AG04449 (cell line): ENCODE results near the gene CDHR1.
"Not testable (repeated sequence)": the region's sequence is repeated elsewhere in the genome, so short reads cannot be mapped to it uniquely, and the experiment has no call there.

Experiments
- CTCF ChIA-PET: fragments of 350-600 bp; formaldehyde crosslinking; extraction: SDS; loops from one replicate; lab custom pipeline; 2021; ENCODE audit warnings: antibody characterized with exemption; lab: Yijun Ruan, JAX
- POLR2A ChIA-PET: fragments of 400-600, 350-600 bp; formaldehyde crosslinking; extraction: SDS; loops from one replicate; lab custom pipeline; 2020; ENCODE audit warnings: antibody characterized with exemption, inconsistent platforms; lab: Yijun Ruan, JAX
- DNase-seq: peaks from one replicate; pipeline ENCODE4 v3.0.0-alpha.2; 2010; ENCODE audit warnings: low read depth, low spot score
- H3K4me3 ChIP-seq: 2 replicates; pipeline ENCODE4 v1.5.1; 2011; ENCODE audit warnings: low read depth, mild to moderate bottlenecking, control low read depth, low read length
- TF ChIP-seq, protein P1 (sequence below): IDR thresholded peaks from one replicate; pipeline ENCODE4 v1.5.1; 2011; ENCODE audit warnings: mild to moderate bottlenecking, moderate library complexity, low read length, control low read depth, inconsistent platforms; ENCODE audit not compliant: insufficient read depth; ENCODE audit errors: missing control alignments

Gene CDHR1

DNA sequence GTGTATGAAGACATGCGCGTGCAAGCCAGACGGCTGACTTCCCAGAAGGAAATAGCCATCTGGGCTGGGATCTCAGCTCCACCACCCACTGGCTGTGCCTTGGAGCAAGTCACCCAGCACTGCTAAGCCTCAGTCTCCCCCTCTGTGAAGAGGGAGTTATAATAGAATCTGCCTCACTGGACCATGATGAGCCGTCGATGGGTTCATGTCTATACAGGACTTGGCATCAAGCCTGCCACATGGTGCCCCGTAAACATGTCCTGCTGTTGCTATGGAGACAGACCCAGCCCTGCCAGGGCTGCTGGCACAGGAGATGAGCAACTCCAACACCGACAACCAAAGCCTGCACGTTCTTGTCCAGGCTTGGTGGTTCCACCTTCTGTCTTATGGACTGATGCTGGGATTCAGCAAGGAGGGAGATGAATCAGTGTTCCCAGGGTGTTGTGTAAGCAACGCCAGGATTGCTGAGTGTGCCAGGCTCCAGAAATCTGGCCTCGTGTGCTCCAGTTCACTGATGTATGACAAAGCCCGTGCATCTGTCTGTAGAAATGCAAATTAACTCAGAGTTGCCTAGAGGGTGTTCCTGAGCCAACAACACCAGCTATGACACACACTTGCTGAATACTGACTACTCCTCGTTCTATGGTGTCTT lies 15.2 kb upstream of the CDHR1 start:
- no peak for DNase-seq
- TF ChIP-seq, protein P1, sequence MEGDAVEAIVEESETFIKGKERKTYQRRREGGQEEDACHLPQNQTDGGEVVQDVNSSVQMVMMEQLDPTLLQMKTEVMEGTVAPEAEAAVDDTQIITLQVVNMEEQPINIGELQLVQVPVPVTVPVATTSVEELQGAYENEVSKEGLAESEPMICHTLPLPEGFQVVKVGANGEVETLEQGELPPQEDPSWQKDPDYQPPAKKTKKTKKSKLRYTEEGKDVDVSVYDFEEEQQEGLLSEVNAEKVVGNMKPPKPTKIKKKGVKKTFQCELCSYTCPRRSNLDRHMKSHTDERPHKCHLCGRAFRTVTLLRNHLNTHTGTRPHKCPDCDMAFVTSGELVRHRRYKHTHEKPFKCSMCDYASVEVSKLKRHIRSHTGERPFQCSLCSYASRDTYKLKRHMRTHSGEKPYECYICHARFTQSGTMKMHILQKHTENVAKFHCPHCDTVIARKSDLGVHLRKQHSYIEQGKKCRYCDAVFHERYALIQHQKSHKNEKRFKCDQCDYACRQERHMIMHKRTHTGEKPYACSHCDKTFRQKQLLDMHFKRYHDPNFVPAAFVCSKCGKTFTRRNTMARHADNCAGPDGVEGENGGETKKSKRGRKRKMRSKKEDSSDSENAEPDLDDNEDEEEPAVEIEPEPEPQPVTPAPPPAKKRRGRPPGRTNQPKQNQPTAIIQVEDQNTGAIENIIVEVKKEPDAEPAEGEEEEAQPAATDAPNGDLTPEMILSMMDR: no peak
- H3K4me3 ChIP-seq: no peak overlapping the region
- POLR2A ChIA-PET: no interaction called here
- CTCF ChIA-PET: no interaction called here

DNA sequence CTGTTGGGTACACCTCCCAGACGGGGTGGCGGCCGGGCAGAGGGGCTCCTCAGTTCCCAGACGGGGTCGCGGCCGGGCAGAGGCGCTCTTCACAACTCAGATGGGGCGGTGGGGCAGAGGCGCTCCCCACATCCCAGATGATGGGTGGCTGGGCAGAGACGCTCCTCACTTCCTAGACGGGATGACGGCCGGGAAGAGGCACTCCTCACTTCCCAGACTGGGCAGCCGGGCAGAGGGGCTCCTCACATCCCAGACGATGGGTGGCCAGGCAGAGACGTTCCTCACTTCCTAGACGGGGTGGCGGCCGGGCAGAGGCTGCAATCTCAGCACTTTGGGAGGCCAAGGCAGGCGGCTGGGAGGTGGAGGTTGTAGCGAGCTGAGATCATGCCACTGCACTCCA lies 14.0 kb upstream of the CDHR1 start:
- H3K4me3 ChIP-seq, CTCF ChIA-PET, DNase-seq, POLR2A ChIA-PET: not testable (repeated sequence)

DNA sequence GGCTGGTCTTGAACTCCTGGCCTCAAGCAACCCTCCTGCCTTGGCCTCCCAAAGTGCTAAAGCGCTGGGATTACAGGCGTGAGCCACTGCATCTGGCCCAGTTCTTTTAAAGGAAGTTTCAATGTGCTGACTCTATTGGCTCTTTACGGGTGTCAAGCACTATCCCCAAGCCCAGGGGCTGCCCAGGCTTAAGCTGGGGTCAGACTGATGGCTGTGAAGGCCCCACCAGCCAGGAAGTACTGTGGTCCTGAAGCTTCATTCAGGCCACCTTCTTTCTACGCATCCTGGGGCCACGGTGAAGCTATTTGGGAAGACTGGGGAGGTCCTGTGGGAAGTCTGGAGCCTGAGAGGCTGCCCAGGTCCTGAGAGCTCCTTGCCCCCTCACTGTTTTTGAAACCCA lies 12.7 kb upstream of the CDHR1 start:
- no peak for DNase-seq
- TF ChIP-seq, protein P1: no peak
- POLR2A ChIA-PET: no interaction called here
- CTCF ChIA-PET: interaction anchor here (0.9 kb wide), 1 partner anchor 24 kb away, joined by 3 read pairs; no protein-coding TSS in a partner anchor
- H3K4me3 ChIP-seq: no peak overlapping the region

DNA sequence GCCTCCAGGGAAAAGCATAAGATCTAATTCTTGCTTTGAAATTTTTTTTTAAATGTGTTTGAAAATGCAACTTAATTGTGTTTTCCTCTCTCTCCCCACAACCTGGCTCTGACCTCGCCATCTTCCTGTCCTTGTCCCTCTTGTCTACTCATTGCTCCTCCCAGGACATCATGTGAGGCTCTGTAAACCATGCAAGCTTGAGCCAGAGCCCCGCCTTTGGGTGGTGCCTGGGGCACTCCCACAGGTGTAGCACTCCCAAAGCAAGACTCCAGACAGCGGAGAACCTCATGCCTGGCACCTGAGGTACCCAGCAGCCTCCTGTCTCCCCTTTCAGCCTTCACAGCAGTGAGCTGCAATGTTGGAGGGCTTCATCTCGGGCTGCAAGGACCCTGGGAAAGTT lies 9.8 kb upstream of the CDHR1 start:
- ChIA-PET POLR2A (no interaction called here), CTCF (no interaction called here)
- TF ChIP-seq, protein P1: no peak
- DNase-seq: no peak
- no peak overlapping the region for H3K4me3 ChIP-seq

DNA sequence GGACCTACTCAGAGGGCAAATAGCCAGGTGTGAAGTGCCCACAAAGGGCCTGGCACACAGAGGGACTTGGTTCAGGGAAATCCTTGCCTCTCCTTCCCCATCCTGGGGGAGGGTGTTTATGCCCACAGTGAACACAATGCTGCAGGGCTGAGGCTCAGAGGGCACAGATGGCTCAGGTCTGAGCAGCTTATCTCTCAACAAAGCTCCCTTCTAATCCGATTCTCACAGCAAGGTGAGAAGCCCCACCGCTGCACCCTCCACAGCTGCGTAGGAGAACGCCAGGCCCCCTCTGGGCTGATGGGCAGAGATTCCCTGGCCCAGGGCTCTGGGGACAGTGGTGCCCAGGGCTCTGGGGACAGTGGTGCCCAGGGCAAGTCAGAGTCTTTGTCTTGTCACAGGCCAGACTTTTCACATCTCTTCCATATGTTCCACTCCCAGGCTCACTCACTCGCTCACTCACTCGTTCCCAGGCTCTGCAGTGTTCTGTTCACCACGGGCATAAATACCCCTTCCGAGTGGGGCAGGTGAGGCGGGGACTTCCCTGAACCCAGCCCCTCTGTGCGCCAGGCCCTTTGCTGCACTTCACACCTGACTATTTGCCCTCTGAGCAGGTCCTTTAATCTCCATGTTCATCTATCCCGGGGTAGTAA lies 8.7 kb upstream of the CDHR1 start:
- ChIA-PET CTCF (no interaction called here), POLR2A (no interaction called here)
- no peak overlapping the region for H3K4me3 ChIP-seq

DNA sequence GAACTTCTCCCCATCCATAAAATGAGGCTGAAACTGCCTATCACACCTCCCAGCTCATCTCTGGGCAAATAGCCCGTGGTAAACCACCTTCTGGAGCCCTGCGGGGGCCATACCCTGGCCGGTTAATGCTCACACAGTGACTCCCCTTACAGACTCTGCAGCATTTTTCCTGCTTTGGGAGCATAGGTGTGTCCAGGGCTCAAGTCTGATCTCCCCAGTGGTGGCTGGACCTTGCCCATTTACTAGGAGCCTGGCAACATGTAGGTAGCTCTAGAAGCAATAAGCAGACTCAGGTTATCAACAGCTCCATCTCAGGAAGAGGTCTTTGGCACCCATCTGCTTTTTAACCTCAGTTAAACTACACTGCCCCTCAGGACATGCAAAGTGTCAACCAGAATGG lies 5.5 kb upstream of the CDHR1 start:
- TF ChIP-seq, protein P1: no peak
- POLR2A ChIA-PET: no interaction called here
- no peak for DNase-seq
- no peak overlapping the region for H3K4me3 ChIP-seq
- CTCF ChIA-PET: no interaction called here

More for the DNA sequence above, 8.7 kb upstream of the CDHR1 start:
- TF ChIP-seq, protein P1: no peak
- DNase-seq: no peak
